NT2/D1 (cell line): ENCODE measurements around the gene MS4A6E.
A peak's percentile ranks its signal among the peaks of the same experiment; 100 is the strongest.
"Not testable (repeated sequence)": the region's sequence is repeated elsewhere in the genome, so short reads cannot be mapped to it uniquely, and the experiment has no call there.

Experiments
- DNase-seq: peaks from one replicate; pipeline ENCODE4 v3.0.0-alpha.2; 2011; ENCODE audit warnings: low read depth, low spot score
- H3K27me3 ChIP-seq: 2 replicates; pipeline ENCODE4 v1.6.0; 2011; ENCODE audit warnings: mild to moderate bottlenecking; ENCODE audit not compliant: insufficient read length, insufficient read depth
- H3K36me3 ChIP-seq: 2 replicates; pipeline ENCODE4 v1.6.1; 2011; ENCODE audit warnings: mild to moderate bottlenecking, low read length, mixed read lengths; ENCODE audit not compliant: insufficient read depth, insufficient read length
- H3K4me1 ChIP-seq: 2 replicates; pipeline ENCODE4 v1.5.1; 2011; ENCODE audit not compliant: insufficient read depth, insufficient read length
- H3K4me3 ChIP-seq: 2 replicates; pipeline ENCODE4 v1.5.1; 2011; ENCODE audit warnings: low read depth; ENCODE audit not compliant: insufficient read length
- H3K9ac ChIP-seq: 2 replicates; pipeline ENCODE4 v1.6.0; 2011; ENCODE audit warnings: low read depth; ENCODE audit not compliant: insufficient read length
- H3K9me3 ChIP-seq: 2 replicates; pipeline ENCODE4 v1.5.1; 2011; ENCODE audit warnings: mild to moderate bottlenecking, low read length; ENCODE audit not compliant: insufficient read depth
- SUZ12 ChIP-seq: IDR thresholded peaks from 2 replicates; pipeline ENCODE4 v1.6.1; 2011; ENCODE audit not compliant: insufficient read length, insufficient read depth; ENCODE audit errors: extremely low read depth
- YY1 ChIP-seq: IDR thresholded peaks from 2 replicates; pipeline ENCODE4 v1.6.1; 2011; ENCODE audit not compliant: insufficient read length, insufficient read depth
- ZNF274 ChIP-seq: IDR thresholded peaks from 2 replicates; pipeline ENCODE4 v1.6.1; 2011; ENCODE audit warnings: mild to moderate bottlenecking, low read depth, low read length

Gene MS4A6E

GRCh38 chr11:60348116-60348515 is 21.1 kb downstream of the MS4A6E start:
- H3K4me1 ChIP-seq = no peaks in the 10 kb centered on the region
- H3K9ac ChIP-seq = no peak overlapping the region
- TF ChIP-seq ZNF274 = no peak
- TF ChIP-seq YY1 = no peak
- TF ChIP-seq SUZ12 = no peak
- H3K4me3 ChIP-seq = no peak overlapping the region
- H3K9me3 ChIP-seq = no peaks in the 10 kb centered on the region; the same call in 1 of the 2 replicates
- no peak for DNase-seq
- H3K36me3 ChIP-seq = no peaks in the 10 kb centered on the region
- no peaks in the 10 kb centered on the region for H3K27me3 ChIP-seq

- Histone ChIP-seq H3K4me1 (no peaks in the 10 kb centered on the region), H3K36me3 (no peaks in the 10 kb centered on the region), H3K4me3 (no peak overlapping the region), H3K27me3 (no peaks in the 10 kb centered on the region), H3K9ac (no peak overlapping the region), H3K9me3 (peaks cover under 1% of the 10 kb centered on the region; the same call in 1 of the 2 replicates)
- TF ChIP-seq ZNF274 (no peak), YY1 (no peak), SUZ12 (no peak)
- DNase-seq = no peak
These were observed 22.9 kb downstream of the MS4A6E start for GRCh38 chr11:60349990-60350389.

GRCh38 chr11:60357771-60358170 is 30.7 kb downstream of the MS4A6E start:
- no peaks in the 10 kb centered on the region for H3K36me3 ChIP-seq
- TF ChIP-seq SUZ12 (no peak), ZNF274 (no peak), YY1 (no peak)
- no peak overlapping the region for H3K4me3 ChIP-seq
- H3K27me3 ChIP-seq = no peaks in the 10 kb centered on the region
- no peak overlapping the region for H3K9ac ChIP-seq
- no peak for DNase-seq
- H3K9me3 ChIP-seq = peaks cover 25% of the 10 kb centered on the region
- no peaks in the 10 kb centered on the region for H3K4me1 ChIP-seq

- H3K27me3 ChIP-seq = no peaks in the 10 kb centered on the region
- H3K4me1 ChIP-seq = no peaks in the 10 kb centered on the region
- no peak overlapping the region for H3K9ac ChIP-seq
- peaks cover 21% of the 10 kb centered on the region for H3K9me3 ChIP-seq
- no peak for DNase-seq
- H3K36me3 ChIP-seq = no peaks in the 10 kb centered on the region
- no peak for TF ChIP-seq YY1
- TF ChIP-seq ZNF274 = no peak
- TF ChIP-seq SUZ12 = no peak
- no peak overlapping the region for H3K4me3 ChIP-seq
These were observed 33.6 kb downstream of the MS4A6E start for GRCh38 chr11:60360621-60361020.

- no peak overlapping the region for H3K4me3 ChIP-seq
- H3K9me3 ChIP-seq = peaks cover 21% of the 10 kb centered on the region
- H3K9ac ChIP-seq = no peak overlapping the region
- no peaks in the 10 kb centered on the region for H3K27me3 ChIP-seq
- no peak for TF ChIP-seq ZNF274
- no peak for TF ChIP-seq YY1
- no peak for TF ChIP-seq SUZ12
- no peaks in the 10 kb centered on the region for H3K4me1 ChIP-seq
- DNase-seq = no peak
- no peaks in the 10 kb centered on the region for H3K36me3 ChIP-seq
These were observed 35.2 kb downstream of the MS4A6E start for GRCh38 chr11:60362241-60362640.

GRCh38 chr11:60363542-60364470 is 36.8 kb downstream of the MS4A6E start:
- H3K4me1 ChIP-seq = no peaks in the 10 kb centered on the region
- H3K9me3 ChIP-seq = peaks cover 34% of the 10 kb centered on the region
- H3K4me3 ChIP-seq = no peak overlapping the region
- DNase-seq = peak; percentile 58
- H3K9ac ChIP-seq = no peak overlapping the region
- TF ChIP-seq YY1 (no peak), SUZ12 (no peak), ZNF274 (no peak)
- no peaks in the 10 kb centered on the region for H3K36me3 ChIP-seq
- H3K27me3 ChIP-seq = no peaks in the 10 kb centered on the region

- not testable (repeated sequence) for H3K9ac ChIP-seq, H3K36me3 ChIP-seq, H3K4me1 ChIP-seq, H3K27me3 ChIP-seq, H3K4me3 ChIP-seq, DNase-seq
- peaks cover 22% of the 10 kb centered on the region; the same call in 1 of the 2 replicates for H3K9me3 ChIP-seq
These were observed 39.3 kb downstream of the MS4A6E start for GRCh38 chr11:60366262-60366904.

- no peak overlapping the region for H3K9ac ChIP-seq
- peaks cover 18% of the 10 kb centered on the region; the same call in 1 of the 2 replicates for H3K9me3 ChIP-seq
- no peak for DNase-seq
- no peak overlapping the region for H3K4me3 ChIP-seq
- no peaks in the 10 kb centered on the region for H3K27me3 ChIP-seq
- H3K4me1 ChIP-seq = no peaks in the 10 kb centered on the region
- no peaks in the 10 kb centered on the region for H3K36me3 ChIP-seq
- TF ChIP-seq YY1 (no peak), SUZ12 (no peak), ZNF274 (no peak)
These were observed 40.0 kb downstream of the MS4A6E start for GRCh38 chr11:60367009-60367408.
